KMS-11 (cell line): Measurements from ENCODE around the gene ADCY5.

Experiments used
- H2AFZ ChIP-seq: fragments of 200-600 bp; sonication (generic); 2 replicates; pipeline ENCODE4 v1.6.1; 2016; ENCODE audit warnings: antibody characterized with exemption, mixed run types, low read depth
- H3K27ac ChIP-seq: fragments of 200-600 bp; sonication (generic); 2 replicates; pipeline ENCODE4 v1.6.1; 2016; ENCODE audit warnings: mild to moderate bottlenecking, mixed run types
- H3K27me3 ChIP-seq: fragments of 200-600 bp; sonication (generic); 2 replicates; pipeline ENCODE4 v1.6.1; 2017; ENCODE audit warnings: mild to moderate bottlenecking, low read depth, mixed run types, moderate library complexity; ENCODE audit not compliant: insufficient read depth
- H3K36me3 ChIP-seq: fragments of 200-600 bp; sonication (generic); 2 replicates; pipeline ENCODE4 v1.6.1; 2017; ENCODE audit warnings: mild to moderate bottlenecking, mixed run types; ENCODE audit not compliant: insufficient read depth
- H3K4me1 ChIP-seq: fragments of 200-600 bp; sonication (generic); 2 replicates; pipeline ENCODE4 v1.6.1; 2016; ENCODE audit warnings: mild to moderate bottlenecking, low read depth, mixed run types; ENCODE audit not compliant: poor library complexity, severe bottlenecking
- H3K4me2 ChIP-seq: fragments of 200-600 bp; sonication (generic); 2 replicates; pipeline ENCODE4 v1.7.0; 2016; ENCODE audit warnings: mild to moderate bottlenecking, mixed run types
- H3K4me3 ChIP-seq: fragments of 200-600 bp; sonication (generic); IDR thresholded peaks from 2 replicates; pipeline ENCODE4 v1.6.1; 2017; ENCODE audit warnings: low read depth, low read length, mixed read lengths; ENCODE audit not compliant: insufficient read depth
- H3K79me2 ChIP-seq: fragments of 200-600 bp; sonication (generic); 2 replicates; pipeline ENCODE4 v1.6.1; 2016; ENCODE audit warnings: low read depth, mixed run types; ENCODE audit not compliant: insufficient read depth
- H3K9ac ChIP-seq: fragments of 200-600 bp; sonication (generic); 2 replicates; pipeline ENCODE4 v1.6.1; 2016; ENCODE audit warnings: mild to moderate bottlenecking, mixed run types
- H4K20me1 ChIP-seq: fragments of 200-600 bp; sonication (generic); 2 replicates; pipeline ENCODE4 v1.6.1; 2016; ENCODE audit warnings: mild to moderate bottlenecking, mixed run types; ENCODE audit not compliant: insufficient read depth
- CTCF ChIP-seq: fragments of 200-600 bp; sonication (generic); conservative IDR thresholded peaks from 2 replicates; pipeline ENCODE4 v1.6.1; 2017; ENCODE audit warnings: low read depth, mild to moderate bottlenecking, antibody characterized with exemption, low read length, moderate library complexity, mixed read lengths

Gene ADCY5

GRCh38 chr3:123324880-123325765 is 123.8 kb downstream of the ADCY5 start:
- H3K27ac ChIP-seq, result no peak overlapping the region
- no peaks in the 10 kb centered on the region for H4K20me1 ChIP-seq
- no peaks in the 10 kb centered on the region for H3K4me1 ChIP-seq
- H3K4me2 ChIP-seq, result no peak overlapping the region
- no peak overlapping the region for H2AFZ ChIP-seq
- H3K79me2 ChIP-seq, result no peaks in the 10 kb centered on the region
- H3K4me3 ChIP-seq, result no peak overlapping the region
- no peaks in the 10 kb centered on the region for H3K36me3 ChIP-seq
- H3K9ac ChIP-seq, result no peak overlapping the region
- no peak for TF ChIP-seq CTCF
- peaks cover 6% of the 10 kb centered on the region; the same call in 1 of the 2 replicates for H3K27me3 ChIP-seq

- no peak for TF ChIP-seq CTCF
- Histone ChIP-seq H3K4me3 (no peak overlapping the region), H3K36me3 (no peaks in the 10 kb centered on the region), H3K9ac (no peak overlapping the region), H4K20me1 (no peaks in the 10 kb centered on the region), H3K4me2 (no peak overlapping the region), H2AFZ (no peak overlapping the region), H3K4me1 (no peaks in the 10 kb centered on the region), H3K79me2 (no peaks in the 10 kb centered on the region), H3K27me3 (peaks cover 6% of the 10 kb centered on the region; the same call in 1 of the 2 replicates), H3K27ac (no peak overlapping the region)
Measured at GRCh38 chr3:123323781-123324180, 125.1 kb downstream of the ADCY5 start.

GRCh38 chr3:123322866-123323265 is 126.0 kb downstream of the ADCY5 start:
- H3K9ac ChIP-seq, result no peak overlapping the region
- peaks cover 3% of the 10 kb centered on the region; the same call in 1 of the 2 replicates for H3K27me3 ChIP-seq
- no peak for TF ChIP-seq CTCF

GRCh38 chr3:123321806-123322205 is 127.1 kb downstream of the ADCY5 start:
- H3K4me2 ChIP-seq, result no peak overlapping the region
- H3K79me2 ChIP-seq, result no peaks in the 10 kb centered on the region
- H3K4me3 ChIP-seq, result no peak overlapping the region
- no peak overlapping the region for H3K9ac ChIP-seq
- TF ChIP-seq CTCF, result no peak
- no peaks in the 10 kb centered on the region for H4K20me1 ChIP-seq
- no peak overlapping the region for H2AFZ ChIP-seq
- H3K27me3 ChIP-seq, result peaks cover 3% of the 10 kb centered on the region; the same call in 1 of the 2 replicates
- H3K36me3 ChIP-seq, result no peaks in the 10 kb centered on the region
- H3K4me1 ChIP-seq, result no peaks in the 10 kb centered on the region
- H3K27ac ChIP-seq, result no peak overlapping the region

More at GRCh38 chr3:123322866-123323265, 126.0 kb downstream of the ADCY5 start:
- Histone ChIP-seq H3K4me2 (no peak overlapping the region), H3K27ac (no peak overlapping the region), H3K36me3 (no peaks in the 10 kb centered on the region), H3K4me3 (no peak overlapping the region), H3K79me2 (no peaks in the 10 kb centered on the region), H4K20me1 (no peaks in the 10 kb centered on the region), H3K4me1 (no peaks in the 10 kb centered on the region), H2AFZ (no peak overlapping the region)
